GM12873 (cell line): ENCODE measurements around the gene EN2.

ENCODE experiments used
- CTCF ChIP-seq: IDR thresholded peaks from 2 replicates; pipeline ENCODE4 v1.5.1; 2012; ENCODE audit warnings: low read depth, mild to moderate bottlenecking, moderate library complexity, low read length, control low read depth; ENCODE audit not compliant: insufficient read depth; ENCODE audit errors: missing control alignments

The EN2 gene

GRCh38 chr7:155422599-155423336 lies 35.2 kb upstream of the EN2 start:
- TF ChIP-seq CTCF = no peak

- TF ChIP-seq CTCF = no peak
Measured at GRCh38 chr7:155423337-155424285, 34.3 kb upstream of the EN2 start.

- no peak for TF ChIP-seq CTCF
Measured at GRCh38 chr7:155424301-155425010, 33.5 kb upstream of the EN2 start.

GRCh38 chr7:155425011-155425340 lies 33.0 kb upstream of the EN2 start:
- no peak for TF ChIP-seq CTCF

GRCh38 chr7:155425887-155426286 lies 32.0 kb upstream of the EN2 start:
- TF ChIP-seq CTCF = no peak

GRCh38 chr7:155426543-155427410 lies 31.2 kb upstream of the EN2 start:
- TF ChIP-seq CTCF = no peak
